Suprapubic skin (tissue), 4 donors: ENCODE data around the gene DCAKD. TPM values are rescaled to one million over a fixed set of nuclear protein-coding genes. Genes with fewer than 3 reads are reported as not detected.

ENCODE experiments used
- DNase-seq, 2 donors: peaks; one replicate each; pipeline ENCODE4 v3.0.0-alpha.2; 2019; ENCODE audit warnings: low spot score in 2 of 2
- H3K27ac ChIP-seq: fragments of 200-600 bp; sonication (generic); one replicate; pipeline ENCODE4 v1.5.1; 2019
- H3K27me3 ChIP-seq: fragments of 200-600 bp; sonication (generic); one replicate; pipeline ENCODE4 v1.5.1; 2019
- H3K36me3 ChIP-seq: fragments of 200-600 bp; sonication (generic); one replicate; pipeline ENCODE4 v1.5.1; 2019
- H3K4me1 ChIP-seq: fragments of 200-600 bp; sonication (generic); one replicate; pipeline ENCODE4 v1.5.1; 2019
- H3K4me3 ChIP-seq: fragments of 200-600 bp; sonication (generic); one replicate; pipeline ENCODE4 v1.5.1; 2019; ENCODE audit warnings: mild to moderate bottlenecking
- H3K9me3 ChIP-seq: fragments of 200-600 bp; sonication (generic); one replicate; pipeline ENCODE4 v1.5.1; 2019
- CTCF ChIP-seq, 2 donors: fragments of 200-600 bp in 1 of 2; fragments of 450-650 bp in 1 of 2; sonication (generic) in 1 of 2; IDR thresholded peaks; one replicate each; pipeline ENCODE4 v1.5.1; 2016 to 2019; ENCODE audit warnings: antibody characterized with exemption in 2 of 2, mild to moderate bottlenecking in 1 of 2, moderate library complexity in 1 of 2
- EP300 ChIP-seq: sonication (generic); formaldehyde crosslinking; IDR thresholded peaks from one replicate; pipeline ENCODE4 v1.6.1; 2017; ENCODE audit warnings: antibody characterized with exemption
- POLR2A ChIP-seq, 2 donors: fragments of 450-650 bp; IDR thresholded peaks; one replicate each; pipeline ENCODE4 v1.6.1; 2017; ENCODE audit warnings: antibody characterized with exemption in 2 of 2, mild to moderate bottlenecking in 2 of 2, moderate library complexity in 2 of 2
- POLR2AphosphoS5 ChIP-seq, 3 donors: sonication (generic); formaldehyde crosslinking; IDR thresholded peaks; one replicate each; pipeline ENCODE4 v1.6.1; 2017; ENCODE audit warnings: antibody characterized with exemption in 3 of 3
- WGBS: methylation state at CpG from one replicate; pipeline ENCODE4 v1.1.5; 2018; 5-methylcytosine and 5-hydroxymethylcytosine counted together
- total RNA-seq, 4 donors: library from RNA; depleted of rRNA; stranded (reverse); fragments of >200 nt; gene quantifications; one replicate each; pipeline ENCODE4 v1.1.0, GENCODE V29; 2016

DCAKD gene, protein sequence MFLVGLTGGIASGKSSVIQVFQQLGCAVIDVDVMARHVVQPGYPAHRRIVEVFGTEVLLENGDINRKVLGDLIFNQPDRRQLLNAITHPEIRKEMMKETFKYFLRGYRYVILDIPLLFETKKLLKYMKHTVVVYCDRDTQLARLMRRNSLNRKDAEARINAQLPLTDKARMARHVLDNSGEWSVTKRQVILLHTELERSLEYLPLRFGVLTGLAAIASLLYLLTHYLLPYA
- total RNA-seq: 10 to 100 TPM; 49.1 to 68.5 (median 60.9) TPM

- Histone ChIP-seq H3K4me3 (peak within 1 kb of the TSS; percentile 65), H3K9me3 (no peaks in the 10 kb centered on the region), H3K27ac (peak within 1 kb of the TSS; percentile 97), H3K27me3 (no peaks in the 10 kb centered on the region), H3K36me3 (no peaks in the 10 kb centered on the region), H3K4me1 (peaks cover 42% of the 10 kb centered on the region)
- 0% methylated on average over 13 of the region's 56 CpGs for WGBS
- DNase-seq: peak; percentile 93 to 95
- TF ChIP-seq POLR2AphosphoS5 (IDR thresholded peaks at IDR 0.05) (peak in 1 of 3 donors; percentile 37), CTCF (IDR thresholded peaks at IDR 0.05) (no peak), POLR2A (IDR thresholded peaks at IDR 0.05) (peak; percentile 31 to 83)
Observed at GRCh38 chr17:45051060-45051719, at the start of gene DCAKD. TSS of gene DCAKD (minus strand) at chr17:45051632. CDS start at chr17:45034885, 16,747 bp downstream.

GRCh38 chr17:45098869-45099616 is 47.6 kb upstream of the DCAKD start:
- Histone ChIP-seq H3K36me3 (peaks cover 89% of the 10 kb centered on the region), H3K4me1 (peaks cover 47% of the 10 kb centered on the region), H3K27me3 (no peaks in the 10 kb centered on the region), H3K27ac (peak overlapping the region; percentile 52), H3K9me3 (no peaks in the 10 kb centered on the region), H3K4me3 (no peak overlapping the region)
- TF ChIP-seq CTCF (IDR thresholded peaks at IDR 0.05) (peak; percentile 71 to 91), POLR2AphosphoS5 (IDR thresholded peaks at IDR 0.05) (peak in 1 of 3 donors; percentile 26), EP300 (no peak), POLR2A (IDR thresholded peaks at IDR 0.05) (no peak)
- whole genome bisulfite sequencing: 48% methylated on average over 9 of the region's 9 CpGs
- DNase-seq: peak; percentile 91 to 96

DNA sequence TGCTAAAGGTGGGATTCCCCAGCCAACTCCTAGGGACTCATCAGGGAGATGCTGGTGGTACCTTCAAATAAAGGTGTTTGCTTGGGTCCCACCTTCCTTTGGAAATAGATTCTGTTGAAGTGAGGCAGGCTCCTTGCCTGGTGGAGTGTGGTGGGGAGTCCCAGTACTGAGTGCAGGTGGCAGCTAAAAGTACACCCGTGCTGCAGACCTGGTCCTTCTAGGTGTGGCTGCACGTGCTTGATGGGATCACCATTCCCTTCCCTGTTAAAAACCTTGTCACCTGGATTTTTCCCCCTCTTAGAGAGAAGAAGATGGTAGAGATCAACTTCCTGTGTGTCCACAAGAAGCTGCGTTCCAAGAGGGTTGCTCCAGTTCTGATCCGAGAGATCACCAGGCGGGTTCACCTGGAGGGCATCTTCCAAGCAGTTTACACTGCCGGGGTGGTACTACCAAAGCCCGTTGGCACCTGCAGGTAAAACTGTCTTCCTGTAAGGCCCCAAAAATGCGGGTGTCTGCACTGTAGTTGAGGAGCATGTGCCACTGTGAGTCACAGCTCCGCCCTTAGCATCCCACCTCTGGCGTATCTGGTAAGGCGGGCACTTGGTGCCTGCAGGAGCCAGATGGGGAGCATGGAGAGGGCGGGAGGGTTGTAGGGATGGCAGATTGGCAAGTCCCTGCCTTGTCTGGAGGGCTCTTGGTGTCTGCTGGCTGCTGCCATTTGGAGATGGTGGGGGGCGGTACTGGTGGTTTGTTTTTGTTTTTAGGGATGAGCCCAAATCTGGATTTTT is 46.8 kb upstream of the DCAKD start:
- Histone ChIP-seq H3K27me3 (no peaks in the 10 kb centered on the region), H3K4me3 (no peak overlapping the region), H3K27ac (peak overlapping the region; percentile 52), H3K9me3 (no peaks in the 10 kb centered on the region), H3K36me3 (peaks cover 87% of the 10 kb centered on the region), H3K4me1 (peaks cover 52% of the 10 kb centered on the region)
- 64% methylated on average over 6 of the region's 13 CpGs for WGBS
- no peak for DNase-seq
- no peak for TF ChIP-seq POLR2AphosphoS5 (IDR thresholded peaks at IDR 0.05)
- TF ChIP-seq POLR2A (IDR thresholded peaks at IDR 0.05): no peak
- no peak for TF ChIP-seq CTCF (IDR thresholded peaks at IDR 0.05)
- no peak for TF ChIP-seq EP300

GRCh38 chr17:45096926-45097325 is 45.5 kb upstream of the DCAKD start:
- Histone ChIP-seq H3K27me3 (no peaks in the 10 kb centered on the region), H3K9me3 (no peaks in the 10 kb centered on the region), H3K4me1 (peaks cover 52% of the 10 kb centered on the region), H3K36me3 (peaks cover 81% of the 10 kb centered on the region), H3K4me3 (no peak overlapping the region), H3K27ac (no peak overlapping the region)
- TF ChIP-seq POLR2AphosphoS5 (IDR thresholded peaks at IDR 0.05) (no peak), CTCF (IDR thresholded peaks at IDR 0.05) (no peak), POLR2A (IDR thresholded peaks at IDR 0.05) (no peak), EP300 (no peak)
- no peak for DNase-seq
- WGBS: 85% methylated on average over 11 of the region's 11 CpGs
